Activated naive CD4-positive, alpha-beta T cell treated with Interleukin-2 at 50 U/mL for 16 hours (primary cell): Measurements from ENCODE around the gene CYP2R1.

ENCODE experiments used
- DNase-seq: peaks from one replicate; pipeline ENCODE4 v3.0.0-alpha.2; 2020

The CYP2R1 gene, protein sequence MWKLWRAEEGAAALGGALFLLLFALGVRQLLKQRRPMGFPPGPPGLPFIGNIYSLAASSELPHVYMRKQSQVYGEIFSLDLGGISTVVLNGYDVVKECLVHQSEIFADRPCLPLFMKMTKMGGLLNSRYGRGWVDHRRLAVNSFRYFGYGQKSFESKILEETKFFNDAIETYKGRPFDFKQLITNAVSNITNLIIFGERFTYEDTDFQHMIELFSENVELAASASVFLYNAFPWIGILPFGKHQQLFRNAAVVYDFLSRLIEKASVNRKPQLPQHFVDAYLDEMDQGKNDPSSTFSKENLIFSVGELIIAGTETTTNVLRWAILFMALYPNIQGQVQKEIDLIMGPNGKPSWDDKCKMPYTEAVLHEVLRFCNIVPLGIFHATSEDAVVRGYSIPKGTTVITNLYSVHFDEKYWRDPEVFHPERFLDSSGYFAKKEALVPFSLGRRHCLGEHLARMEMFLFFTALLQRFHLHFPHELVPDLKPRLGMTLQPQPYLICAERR

DNA sequence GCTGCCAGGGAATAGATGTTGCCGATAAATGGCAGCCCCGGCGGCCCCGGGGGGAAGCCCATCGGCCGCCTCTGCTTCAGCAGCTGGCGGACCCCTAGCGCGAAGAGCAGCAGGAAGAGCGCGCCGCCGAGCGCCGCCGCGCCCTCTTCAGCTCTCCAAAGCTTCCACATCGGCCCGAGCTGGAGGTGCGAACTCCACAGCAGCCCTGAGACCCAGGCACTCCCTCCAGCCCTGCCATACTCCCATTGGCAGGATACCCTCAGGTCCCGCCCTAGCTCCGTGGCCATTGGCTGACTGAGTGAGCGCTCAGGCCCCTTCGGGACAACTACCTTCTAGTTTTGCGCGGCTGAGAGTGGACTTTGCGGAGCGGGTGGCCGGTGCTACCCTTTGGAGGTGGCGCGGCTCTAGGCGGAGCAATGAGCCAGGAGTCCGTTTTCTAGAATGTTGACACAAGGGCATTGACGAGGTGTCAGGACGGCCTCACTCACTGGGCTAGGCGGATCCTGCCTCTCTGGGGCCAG, at the start of gene CYP2R1:
Gene CYP2R1, minus strand, starts transcription at position 196 of the 521 bp plus-strand sequence. Its CDS starts 26 bp downstream, at position 170.
- DNase-seq: peak; percentile 92

DNA sequence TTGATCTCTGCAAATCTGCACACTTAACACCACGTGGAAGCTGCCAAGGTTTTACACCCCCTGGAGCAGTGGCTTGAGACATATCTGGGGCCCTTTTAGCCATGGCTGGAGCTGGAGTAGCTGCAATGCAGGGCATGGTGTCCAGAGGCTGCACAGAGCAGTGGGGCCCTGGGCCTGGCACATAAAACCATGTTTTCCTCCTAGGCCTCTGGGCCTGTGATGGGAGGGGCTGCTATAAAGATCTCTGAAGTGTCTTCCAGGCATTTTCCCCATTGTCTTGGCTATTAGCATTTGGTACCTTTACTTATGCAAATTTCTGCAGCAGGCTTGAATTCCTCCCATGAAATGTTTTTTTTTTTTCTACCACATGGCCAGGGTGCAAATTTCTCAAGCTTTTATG, 46.9 kb upstream of the CYP2R1 start:
- DNase-seq: no peak

DNA sequence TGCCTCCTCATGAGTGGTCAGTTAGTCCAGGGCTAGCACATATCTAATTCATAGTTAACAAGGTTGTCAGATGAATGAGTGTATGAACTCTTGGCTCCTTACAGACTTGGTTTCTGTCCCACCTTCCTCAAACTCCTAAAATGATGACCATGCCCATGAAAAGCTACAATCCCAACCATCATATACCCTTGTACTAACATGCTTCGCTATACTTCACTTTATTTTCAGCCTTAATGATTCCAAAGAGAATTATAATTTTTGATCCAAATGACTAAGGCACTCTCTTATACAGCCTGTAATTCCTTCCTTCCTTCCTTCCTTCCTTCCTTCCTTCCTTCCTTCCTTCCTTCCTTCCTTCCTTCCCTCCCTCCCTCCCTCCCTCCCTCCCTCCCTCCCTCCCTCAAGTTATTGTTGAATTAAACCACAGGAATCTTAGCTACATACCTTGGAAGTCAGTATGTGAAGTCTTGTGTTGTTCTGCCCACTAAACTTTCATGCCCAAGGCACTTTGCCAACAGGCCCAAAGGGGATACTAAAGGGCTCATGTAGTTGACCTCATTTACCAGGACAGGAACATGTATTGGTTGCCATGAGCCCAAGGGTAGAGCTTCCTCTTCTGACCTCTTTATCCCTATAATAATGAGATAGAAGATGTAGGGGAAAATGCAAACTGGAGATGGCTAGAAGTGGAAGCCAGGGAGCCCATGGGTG, 42.8 kb upstream of the CYP2R1 start:
- DNase-seq: no peak

DNA sequence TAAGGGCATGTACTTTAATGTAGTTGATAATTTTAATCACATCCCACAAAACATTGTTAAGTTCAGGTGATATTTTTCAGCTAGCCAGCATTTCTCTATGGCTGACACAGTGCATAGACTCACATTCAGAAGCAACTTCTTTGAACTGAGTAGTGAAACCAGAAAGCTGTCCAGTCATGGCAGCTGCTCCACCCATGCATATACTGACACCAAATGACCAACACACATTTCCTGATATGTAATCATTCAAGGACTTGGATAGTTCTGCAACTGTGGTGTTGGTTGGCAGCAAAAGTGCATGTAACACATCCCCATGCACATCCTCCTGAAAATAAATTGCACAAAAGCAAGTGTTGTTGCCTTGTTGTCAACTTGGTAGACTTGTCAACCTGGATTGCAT, 40.4 kb upstream of the CYP2R1 start:
- DNase-seq: no peak

DNA sequence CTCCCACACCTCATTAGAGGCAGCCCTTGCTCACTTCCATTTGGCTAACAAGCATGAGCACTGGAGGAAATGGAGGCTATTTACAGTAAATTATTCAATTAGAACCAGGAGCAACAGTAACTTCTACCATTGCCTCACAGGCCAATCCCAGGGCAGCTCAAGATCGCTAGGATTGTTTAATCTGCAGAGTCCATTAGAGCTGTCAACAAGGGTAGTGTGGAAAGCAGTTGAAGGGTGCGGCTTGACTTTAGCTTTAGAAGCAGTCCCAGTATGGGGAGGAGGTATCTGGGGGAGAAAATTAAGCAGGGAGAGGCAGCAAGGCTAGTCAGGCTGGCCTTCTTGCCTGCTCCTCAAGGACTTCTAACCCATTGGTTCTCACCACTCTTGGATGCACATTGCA, 38.3 kb upstream of the CYP2R1 start:
- DNase-seq: no peak

DNA sequence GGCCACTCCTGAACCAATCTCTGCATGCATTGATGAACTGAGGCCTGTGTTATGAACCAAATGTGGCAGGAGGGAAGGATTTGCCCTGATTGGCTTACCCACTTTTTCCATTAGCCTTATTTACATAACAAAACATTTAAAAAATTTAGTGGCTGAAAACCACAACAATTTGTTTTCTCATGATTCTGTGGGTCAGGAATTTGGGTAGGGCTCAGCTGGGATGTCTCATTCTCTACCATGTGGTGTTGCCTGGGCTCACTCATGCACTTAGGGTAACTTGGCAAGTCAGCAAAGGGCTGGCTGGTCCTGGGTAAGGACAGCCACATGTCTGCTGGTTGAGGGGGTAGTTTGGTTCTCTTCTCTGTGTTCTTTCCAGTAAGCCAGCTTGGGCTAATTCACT, 35.1 kb upstream of the CYP2R1 start:
- no peak for DNase-seq

DNA sequence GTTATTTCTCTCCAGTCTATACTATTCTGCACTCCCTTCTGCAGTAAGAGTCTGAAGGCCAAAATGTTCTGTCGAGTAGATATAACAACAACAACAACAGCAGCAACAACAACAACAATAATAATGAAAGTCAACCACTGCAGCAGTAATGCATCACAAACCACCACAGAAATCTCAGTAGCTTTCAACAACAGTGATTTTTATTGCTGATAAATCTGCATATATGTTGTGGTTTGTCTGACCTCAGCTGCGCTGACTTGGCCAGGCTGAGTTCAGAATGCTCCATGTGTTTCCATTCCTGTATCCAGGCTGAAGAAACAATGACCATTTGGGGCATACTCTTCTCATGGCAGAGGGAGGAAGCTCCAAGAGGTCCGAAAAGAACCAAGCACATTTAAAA, 32.3 kb upstream of the CYP2R1 start:
- DNase-seq: no peak

DNA sequence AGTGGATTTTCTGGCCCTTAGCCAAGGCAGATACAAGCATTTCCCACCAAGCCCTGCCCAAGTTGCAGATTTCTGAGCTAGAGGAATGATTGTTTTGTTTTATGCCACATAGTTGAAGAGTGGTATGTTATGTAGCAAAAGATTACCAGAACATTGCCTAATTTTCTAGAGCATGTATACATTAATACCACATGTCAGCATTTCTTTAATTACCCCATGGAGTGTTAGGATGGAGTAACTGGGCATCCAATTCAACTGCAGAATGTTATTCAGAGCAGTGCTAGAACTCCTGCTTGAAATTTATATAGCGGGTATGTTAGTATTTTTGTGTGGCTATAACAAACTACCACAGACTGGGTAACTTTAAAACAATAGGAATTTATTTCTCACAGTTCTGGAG, 24.4 kb upstream of the CYP2R1 start:
- DNase-seq: no peak

DNA sequence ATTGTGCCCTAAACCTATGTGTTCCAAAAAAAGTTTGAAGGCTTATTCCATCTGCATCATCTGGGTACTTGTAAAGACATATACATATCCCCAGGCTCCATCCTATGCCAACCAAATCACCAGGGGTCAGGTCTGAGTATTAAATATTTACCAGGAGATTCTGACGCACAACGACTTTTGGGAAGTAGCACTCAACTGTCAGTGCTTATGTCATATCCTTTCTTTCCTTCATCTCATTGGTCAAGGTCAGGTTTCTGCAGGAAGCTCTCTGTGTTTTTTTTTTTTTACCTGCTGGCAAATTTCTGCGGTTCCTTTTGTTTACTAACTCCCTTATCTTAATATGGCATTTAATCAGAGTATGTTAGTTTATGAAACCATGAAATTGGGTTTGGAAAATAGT, 22.5 kb upstream of the CYP2R1 start:
- DNase-seq: no peak

DNA sequence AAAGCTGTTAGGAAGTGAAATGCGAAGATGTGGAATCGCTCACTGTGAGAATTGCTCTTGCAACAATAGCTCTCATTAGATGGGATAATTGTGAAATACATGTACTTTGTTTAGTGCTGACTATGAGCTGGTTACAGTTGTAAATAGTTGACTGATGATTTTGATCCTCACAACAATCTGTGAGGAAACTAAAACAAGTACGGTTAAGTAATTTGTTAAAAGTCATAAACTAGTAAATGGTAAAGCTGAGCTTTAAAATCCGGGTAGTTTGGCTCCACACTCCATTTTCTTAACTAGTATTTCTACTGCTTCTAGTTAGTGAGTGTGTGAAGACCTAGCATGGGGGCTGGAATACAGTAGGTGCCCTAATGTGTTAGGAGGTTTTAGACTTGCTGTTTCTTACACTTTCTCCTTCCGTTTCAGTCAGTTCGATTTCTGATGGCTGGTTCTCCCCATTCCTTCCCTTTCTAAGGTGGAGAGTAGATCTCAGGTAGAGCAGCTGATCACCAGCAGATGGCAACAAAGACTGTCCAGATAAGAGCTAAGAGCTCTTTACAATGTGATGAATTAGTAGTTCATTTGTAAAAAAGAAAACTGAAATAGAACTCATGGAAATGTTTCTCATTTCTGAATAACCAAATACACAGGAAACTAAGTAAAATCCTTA, 16.3 kb upstream of the CYP2R1 start:
- peak; percentile 35 for DNase-seq

DNA sequence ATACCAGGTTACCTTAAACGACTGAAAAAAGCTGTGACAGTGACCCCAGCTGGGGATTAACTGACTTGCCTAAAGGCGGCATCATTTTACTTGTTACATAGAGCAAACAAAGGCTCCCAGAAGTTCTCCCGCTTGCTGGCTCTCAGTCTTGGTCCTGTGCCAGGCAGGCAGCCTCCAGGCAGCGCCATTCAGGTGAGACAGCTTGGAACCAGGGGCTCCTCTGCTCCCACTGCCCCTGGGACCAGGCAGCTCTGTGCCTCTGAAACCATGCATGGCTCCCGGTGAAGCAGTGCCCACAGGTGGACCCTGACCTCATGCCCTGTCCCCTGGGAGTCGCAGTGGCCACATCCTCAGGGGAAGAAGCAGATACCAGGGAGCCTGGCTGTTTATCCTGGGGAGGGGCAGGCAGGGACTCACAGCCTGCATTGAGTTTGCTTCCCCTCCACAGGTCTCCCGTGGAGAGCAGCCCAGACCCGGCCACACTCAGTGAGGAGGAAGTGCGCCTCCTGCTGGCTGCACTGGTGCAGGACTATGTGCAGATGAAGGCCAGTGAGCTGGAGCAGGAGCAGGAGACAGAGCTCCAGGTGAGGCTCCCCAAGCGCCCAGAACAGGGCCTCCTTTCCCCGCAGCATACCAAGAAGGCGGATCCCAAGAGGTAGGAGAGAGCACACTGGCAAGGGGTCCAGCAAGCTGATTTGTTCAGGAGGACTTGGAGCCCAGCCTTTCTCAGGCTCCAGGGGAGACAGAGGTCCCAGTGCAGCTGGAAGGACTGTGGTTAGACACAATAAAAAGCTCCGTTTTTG, 15.6 kb upstream of the CYP2R1 start:
- peak; percentile 88 for DNase-seq

DNA sequence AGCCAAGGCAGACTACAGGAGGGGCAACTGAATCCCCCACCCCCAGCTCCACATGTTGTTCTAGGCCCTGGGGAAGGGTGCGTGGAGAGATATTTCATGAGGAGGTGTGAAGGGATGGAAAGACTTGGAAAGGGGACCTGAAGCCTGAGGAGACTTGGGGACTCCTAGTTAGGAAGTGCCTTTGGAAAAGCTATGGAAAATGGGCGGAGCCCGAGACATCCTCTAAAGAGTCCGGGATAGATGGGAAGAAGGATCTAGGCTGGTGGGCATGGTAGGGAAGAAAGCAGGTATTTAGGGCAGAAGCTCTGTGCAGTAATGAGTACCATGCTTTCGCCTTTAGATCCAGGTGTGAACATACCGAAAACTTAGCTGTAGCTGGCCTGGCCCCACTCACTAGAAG, 15.0 kb upstream of the CYP2R1 start:
- no peak for DNase-seq

DNA sequence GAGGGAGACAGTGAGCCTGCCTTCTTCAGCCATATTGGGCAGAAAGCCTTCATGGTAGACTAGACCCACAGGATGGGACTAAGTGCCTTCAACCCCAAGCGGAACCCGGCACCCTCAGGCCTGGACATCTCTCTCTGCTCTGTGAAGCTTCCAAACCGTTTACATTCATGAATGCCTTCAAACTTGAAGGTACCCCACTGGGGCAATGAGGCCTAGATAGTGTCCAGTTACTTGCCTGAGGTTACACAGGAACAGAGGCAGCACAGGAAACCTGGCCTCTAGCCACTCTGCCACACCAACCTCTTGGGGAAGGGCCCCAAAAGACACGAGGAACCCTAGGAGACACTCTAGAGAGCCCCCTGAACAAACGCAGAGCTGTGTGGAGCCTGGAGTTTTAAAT, 14.5 kb upstream of the CYP2R1 start:
- no peak for DNase-seq

DNA sequence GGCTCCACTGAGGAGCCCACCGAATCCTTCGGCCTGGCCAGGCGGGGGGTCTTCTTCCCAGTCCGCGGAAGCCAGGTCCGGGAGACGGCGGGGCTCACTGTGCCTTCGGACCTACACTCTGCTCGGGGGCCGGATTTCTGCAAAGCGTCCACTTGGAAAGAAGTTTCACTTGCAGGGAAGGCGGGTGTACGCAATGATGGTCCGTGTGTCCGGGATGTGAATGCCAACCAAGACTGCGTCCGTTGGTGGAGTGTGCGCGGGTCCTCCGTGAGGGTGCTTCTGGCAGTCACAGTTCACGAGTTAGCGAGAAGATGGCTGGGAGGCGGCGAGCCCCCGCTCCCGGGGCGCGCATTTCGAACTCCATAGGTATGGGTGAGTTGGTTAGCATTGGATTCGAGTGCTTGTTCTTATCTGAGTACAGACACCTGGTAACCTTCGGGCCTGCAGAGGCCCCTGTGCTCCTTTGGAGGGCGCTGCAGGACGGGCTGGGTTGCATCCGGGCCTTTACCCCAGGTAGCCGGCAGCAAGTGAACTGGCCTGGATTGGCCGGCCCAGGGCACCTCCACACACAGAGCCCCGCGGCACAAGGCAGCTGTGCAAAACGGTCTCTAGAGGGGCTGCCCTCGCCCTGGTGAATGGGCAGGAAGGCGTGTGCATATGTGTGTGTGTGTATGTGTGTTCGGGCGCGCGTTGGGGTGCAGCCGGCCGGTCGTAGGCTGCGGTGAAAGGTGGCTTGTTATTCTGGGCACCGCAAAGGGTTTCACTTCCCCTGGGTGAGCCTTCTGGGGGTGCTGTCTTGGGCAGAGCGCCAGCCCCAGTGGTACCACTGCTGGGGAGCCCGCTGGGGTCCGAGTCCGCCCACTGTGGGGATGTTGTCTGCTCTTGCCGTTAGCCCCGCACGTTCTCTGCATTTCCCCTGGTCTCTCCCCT, 13.3 kb upstream of the CYP2R1 start:
- peak; percentile 76 for DNase-seq

DNA sequence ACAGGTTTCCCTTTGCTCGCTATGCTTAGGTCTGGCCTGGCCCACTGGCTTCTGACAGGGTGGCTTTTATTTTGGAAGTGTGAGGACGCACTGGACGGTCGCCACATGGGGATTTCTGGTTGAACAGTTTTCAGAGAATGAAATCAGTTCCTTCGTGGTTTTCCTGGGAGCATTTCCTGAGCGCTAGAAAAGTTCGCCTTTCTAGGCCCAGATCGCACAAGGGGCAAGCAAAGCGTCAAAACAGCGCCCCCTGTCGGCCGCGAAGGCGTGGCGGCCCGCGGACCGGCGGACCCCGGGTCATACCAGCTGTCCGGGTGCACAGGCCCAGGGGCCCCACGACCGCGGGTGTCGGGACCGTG, 12.7 kb upstream of the CYP2R1 start:
- DNase-seq: peak; percentile 87

DNA sequence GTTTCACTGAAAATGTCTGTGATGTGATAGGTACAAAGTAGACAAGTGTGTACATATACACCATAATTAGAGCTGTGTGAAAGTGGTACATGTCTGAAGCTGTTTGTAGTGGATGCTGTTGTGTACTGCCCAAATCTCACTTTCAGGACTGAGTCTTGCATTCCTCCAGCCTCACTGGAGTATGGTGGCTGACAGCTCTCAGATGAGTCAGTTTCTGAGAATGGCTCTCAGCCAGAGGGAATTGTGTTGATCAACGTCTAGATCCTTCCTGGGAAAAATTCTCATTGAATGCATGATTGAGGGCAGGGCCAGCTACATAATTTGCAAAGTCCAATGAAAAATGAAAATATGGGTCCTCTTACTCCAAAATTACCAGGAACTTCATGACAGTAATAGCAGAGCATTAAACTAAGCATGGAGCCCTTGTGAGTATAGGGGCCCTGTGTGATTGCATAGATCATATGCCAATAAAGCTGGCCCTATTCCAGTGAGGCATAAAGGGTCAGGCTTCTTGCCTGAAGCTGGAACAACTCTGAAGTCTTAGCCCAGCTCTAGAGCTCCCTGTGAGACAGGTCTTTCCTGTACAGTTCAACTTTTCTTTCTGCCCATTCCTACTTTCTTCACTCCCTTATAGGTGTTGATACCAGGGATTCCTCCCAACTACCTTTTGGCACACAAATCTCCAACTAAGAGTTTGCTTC, 10.8 kb upstream of the CYP2R1 start:
- DNase-seq: no peak

DNA sequence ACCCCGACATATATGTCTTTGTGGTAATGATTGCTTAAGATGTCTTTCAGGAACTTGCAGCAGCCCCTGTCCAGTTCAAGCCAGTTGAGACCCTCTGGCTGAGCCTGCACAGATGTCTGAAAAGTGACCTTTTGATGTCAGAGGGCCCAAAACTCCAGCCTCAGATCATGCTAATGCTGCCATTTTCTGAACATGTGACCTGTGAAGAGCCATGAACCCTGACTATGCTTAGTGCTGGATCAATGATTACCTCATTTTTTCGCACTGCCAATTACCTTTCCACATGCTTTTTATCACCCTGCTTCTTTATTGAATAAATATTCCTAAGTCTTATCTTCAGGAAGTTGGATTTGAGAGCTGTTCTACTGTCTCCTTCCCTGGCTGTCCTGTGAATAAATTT, 6.9 kb upstream of the CYP2R1 start:
- DNase-seq: no peak

DNA sequence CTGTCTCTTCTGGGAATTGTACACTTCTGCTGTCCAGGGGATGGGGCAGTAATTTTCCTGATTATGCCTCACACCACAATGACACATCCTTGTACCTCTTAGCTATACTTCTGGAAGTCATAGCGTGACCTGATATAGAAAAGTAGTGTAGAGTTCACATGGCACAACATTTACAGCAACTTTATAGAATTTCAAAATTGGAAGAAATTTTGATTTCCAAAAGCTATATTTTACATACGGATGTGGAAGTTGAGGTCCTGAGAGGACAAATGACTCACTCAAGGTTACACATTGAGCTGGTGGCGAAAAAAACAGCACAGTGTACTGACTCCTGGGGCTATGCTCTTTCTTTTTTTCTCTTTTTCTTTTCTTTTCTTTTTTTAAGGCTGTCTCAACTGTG, 6.3 kb upstream of the CYP2R1 start:
- DNase-seq: no peak

DNA sequence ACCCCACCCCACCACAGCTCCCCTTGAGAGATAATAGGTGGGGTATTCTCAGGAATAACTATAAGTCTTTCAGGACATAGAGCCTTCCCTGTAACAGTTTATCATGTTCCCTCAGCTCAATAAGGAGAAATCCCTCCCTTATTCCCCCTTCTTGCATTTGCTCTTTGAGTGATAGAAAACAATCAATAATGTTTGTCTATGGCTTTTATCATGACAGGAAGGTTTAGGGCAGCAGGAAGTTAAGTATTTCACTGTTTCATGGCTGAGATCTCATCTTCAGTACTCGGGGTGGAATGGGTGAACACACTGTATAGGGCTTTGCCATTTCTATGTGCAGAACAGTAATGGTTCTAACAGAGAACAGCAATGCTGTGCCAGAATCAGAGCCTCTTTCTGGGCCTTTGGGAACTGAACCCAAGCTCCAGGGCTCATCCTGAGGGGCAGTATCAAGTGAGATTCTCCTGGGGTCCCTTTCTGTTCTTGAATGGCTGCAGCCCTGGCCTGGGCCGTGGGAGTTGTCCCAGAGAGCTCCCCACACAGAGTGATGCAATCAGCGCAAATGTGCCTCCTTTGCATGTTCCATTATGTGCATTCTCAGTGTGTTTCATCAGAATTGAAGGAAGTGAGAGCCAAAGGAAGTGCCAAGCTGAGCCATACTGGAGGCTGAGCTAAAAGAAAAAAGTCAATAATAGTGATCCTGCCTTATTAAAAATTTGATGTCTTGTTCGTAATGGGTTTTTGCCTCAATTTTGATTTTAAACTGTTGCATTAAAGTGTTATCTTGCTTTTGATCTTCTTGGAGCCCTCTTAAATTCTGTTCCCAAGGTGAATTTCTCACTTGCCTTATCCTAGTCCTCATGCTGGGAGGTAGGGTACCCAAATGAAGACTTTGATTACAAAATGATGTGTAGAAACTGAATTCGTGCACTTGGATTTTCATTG, 2.9 kb upstream of the CYP2R1 start:
- no peak for DNase-seq

DNA sequence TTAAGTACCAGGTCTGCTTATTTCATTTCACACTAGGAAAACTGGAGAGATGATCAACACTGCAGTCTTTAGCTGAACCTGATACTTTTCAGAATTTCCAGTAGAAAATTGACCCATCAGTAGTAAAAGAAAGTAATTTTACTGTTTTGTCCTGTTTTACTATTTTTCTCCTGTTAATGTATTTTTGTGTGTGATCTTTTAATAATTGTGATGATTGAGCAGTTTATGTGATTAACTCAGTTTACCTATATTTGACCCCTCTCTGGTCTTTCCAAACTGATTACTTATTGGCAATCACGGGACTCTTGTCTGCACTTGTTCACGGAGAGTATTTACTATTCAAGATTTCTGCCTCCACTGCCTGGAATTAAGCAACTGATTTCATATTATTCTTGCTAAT, 546 bp upstream of the CYP2R1 start:
- DNase-seq: no peak
